PFSK-1 (cell line): ENCODE results near the gene MAN1C1.

Experiments
- FOXP2 ChIP-seq: optimal IDR thresholded peaks from 2 replicates; pipeline ENCODE3; 2011; ENCODE audit warnings: borderline replicate concordance, control low read depth, inconsistent platforms; ENCODE audit not compliant: insufficient read depth; ENCODE audit errors: extremely low read length, extremely low read depth
- POLR2AphosphoS5 ChIP-seq: IDR thresholded peaks from 2 replicates; pipeline ENCODE4 v1.6.1; 2012; ENCODE audit warnings: low read depth, mild to moderate bottlenecking, control low read depth, low read length, moderate library complexity
- REST ChIP-seq, 2 experiments: IDR thresholded peaks; 2 replicates each; pipeline versions ENCODE4 v1.6.1 to v1.8.0; 2011 to 2012; ENCODE audit warnings: low read depth in 2 of 2, low read length in 2 of 2, control low read depth in 1 of 2, inconsistent platforms in 1 of 2, mild to moderate bottlenecking in 1 of 2, moderate library complexity in 1 of 2; ENCODE audit not compliant: insufficient read depth in 1 of 2
- SIN3A ChIP-seq: IDR thresholded peaks from 2 replicates; pipeline ENCODE4 v1.6.1; 2012; ENCODE audit warnings: mild to moderate bottlenecking, low read length, moderate library complexity, borderline replicate concordance; ENCODE audit not compliant: insufficient read depth
- TAF1 ChIP-seq: IDR thresholded peaks from 2 replicates; pipeline ENCODE4 v1.6.1; 2012; ENCODE audit warnings: low read length, control low read depth, borderline replicate concordance; ENCODE audit not compliant: insufficient read depth

MAN1C1 gene

DNA sequence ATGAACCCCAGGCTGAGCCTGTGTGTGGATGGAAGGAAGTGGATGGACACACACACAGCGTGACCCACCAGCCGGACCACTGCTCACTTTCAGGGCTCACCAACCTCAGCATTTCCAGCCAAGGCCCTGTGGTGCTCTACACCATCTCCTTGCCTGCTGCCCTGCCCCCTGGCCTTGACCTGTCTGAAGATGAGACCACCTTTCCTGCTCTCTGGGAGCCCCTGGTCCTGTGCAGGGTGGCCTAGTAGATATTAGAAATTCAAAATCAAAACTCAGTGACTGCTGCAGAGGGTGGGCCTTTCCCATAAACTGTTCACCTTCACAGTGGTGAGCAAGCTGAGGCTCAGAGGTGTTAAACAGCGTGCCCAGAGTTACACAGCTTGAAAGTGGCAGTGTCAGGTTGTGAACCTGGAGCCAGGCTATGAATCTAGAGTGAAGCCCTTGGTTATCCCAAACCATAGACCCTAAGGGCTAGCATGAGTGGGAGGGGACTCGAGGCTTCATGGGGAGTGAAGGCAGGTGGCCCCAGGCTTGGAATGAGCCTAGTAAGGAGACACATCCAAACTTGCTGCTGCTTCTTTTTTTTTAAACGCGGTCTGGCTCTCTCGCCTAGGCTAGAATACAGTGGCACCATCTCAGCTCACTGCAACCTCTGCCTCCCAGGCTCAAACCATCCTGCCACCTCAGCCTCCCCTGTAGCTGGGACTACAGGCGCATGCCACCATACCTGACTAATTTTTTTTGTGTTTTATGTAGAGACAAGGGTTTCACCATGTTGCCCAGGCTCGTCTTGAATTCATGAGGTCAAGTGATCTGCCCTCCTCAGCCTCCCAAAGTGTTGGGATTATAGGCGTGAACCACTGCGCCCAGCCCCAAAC, 41.5 kb downstream of the MAN1C1 start:
- TF ChIP-seq POLR2AphosphoS5 (no peak), FOXP2 (no peak), SIN3A (no peak), REST (IDR thresholded peaks at IDR 0.05; ENCODE audit: insufficient read depth in 1 of 2, low read depth in 2 of 2, low read length in 2 of 2) (no peak), TAF1 (no peak)

DNA sequence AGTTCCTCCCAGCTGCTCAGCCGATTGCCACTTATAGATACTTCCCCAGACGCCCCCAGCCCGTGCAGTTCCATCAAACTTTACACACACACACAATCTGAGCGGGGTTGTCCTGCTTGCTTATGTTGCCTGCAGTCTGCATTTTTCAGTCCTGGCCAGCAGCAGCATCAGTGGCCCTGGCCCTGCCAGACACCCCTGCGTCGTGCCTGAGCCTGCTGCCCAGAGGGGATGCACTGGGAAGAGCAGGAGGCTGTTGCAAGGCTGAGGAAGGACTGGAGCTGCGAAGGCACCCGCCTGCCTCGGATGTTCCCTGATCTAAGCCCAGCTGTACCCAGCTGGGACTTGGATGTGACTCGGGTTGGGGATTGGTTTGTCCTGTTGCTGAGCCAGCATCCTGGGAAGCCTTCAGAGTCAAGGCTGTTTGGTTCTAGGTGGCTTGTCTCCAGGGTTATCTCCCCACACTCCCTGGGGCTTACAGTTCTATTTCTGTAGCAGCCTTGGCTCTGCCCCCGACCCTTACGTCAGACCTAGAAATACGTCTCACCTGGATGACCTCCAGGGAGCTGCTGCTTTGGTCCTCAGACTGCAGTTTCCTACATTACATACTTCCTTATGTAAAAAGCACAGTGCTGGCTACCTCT, 42.3 kb downstream of the MAN1C1 start:
- no peak for TF ChIP-seq TAF1
- no peak for TF ChIP-seq POLR2AphosphoS5
- no peak for TF ChIP-seq FOXP2
- TF ChIP-seq SIN3A = no peak
- no peak for TF ChIP-seq REST (IDR thresholded peaks at IDR 0.05; ENCODE audit: insufficient read depth in 1 of 2, low read depth in 2 of 2, low read length in 2 of 2)

GRCh38 chr1:25661043-25661815, 44.6 kb downstream of the MAN1C1 start:
- no peak for TF ChIP-seq SIN3A
- TF ChIP-seq FOXP2 = no peak
- no peak for TF ChIP-seq TAF1
- TF ChIP-seq POLR2AphosphoS5 = no peak
- no peak for TF ChIP-seq REST (IDR thresholded peaks at IDR 0.05; ENCODE audit: insufficient read depth in 1 of 2, low read depth in 2 of 2, low read length in 2 of 2)

DNA sequence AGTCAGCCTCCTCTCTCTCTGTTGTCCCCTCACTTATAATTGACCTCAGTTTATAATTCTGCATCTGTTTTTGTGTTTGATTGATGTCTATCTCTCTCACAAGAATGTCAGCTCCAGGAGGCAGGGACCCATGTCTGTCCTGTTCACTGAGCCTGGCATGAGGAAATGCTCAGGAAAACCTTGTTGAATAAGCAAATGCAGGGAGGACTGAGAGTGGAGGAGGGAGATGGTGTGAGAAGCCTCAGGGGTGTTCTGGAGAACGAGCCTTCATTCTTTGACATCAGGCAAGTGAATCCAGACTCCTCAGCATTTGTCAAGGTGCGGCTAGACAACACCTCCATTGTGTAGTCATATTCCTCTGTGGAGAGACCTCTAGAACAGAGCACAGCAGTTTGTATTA, 45.5 kb downstream of the MAN1C1 start:
- no peak for TF ChIP-seq POLR2AphosphoS5

GRCh38 chr1:25664357-25665199, 48.0 kb downstream of the MAN1C1 start:
- TF ChIP-seq REST (IDR thresholded peaks at IDR 0.05; ENCODE audit: insufficient read depth in 1 of 2, low read depth in 2 of 2, low read length in 2 of 2) (no peak), POLR2AphosphoS5 (no peak)
